ENCODE results near the gene SMDT1. TPM values are rescaled to one million over a fixed set of nuclear protein-coding genes. Genes with fewer than 3 reads are reported as not detected.

Gene SMDT1
- total RNA-seq, 1 donor from 2014 or later = 80.6 TPM

DNA sequence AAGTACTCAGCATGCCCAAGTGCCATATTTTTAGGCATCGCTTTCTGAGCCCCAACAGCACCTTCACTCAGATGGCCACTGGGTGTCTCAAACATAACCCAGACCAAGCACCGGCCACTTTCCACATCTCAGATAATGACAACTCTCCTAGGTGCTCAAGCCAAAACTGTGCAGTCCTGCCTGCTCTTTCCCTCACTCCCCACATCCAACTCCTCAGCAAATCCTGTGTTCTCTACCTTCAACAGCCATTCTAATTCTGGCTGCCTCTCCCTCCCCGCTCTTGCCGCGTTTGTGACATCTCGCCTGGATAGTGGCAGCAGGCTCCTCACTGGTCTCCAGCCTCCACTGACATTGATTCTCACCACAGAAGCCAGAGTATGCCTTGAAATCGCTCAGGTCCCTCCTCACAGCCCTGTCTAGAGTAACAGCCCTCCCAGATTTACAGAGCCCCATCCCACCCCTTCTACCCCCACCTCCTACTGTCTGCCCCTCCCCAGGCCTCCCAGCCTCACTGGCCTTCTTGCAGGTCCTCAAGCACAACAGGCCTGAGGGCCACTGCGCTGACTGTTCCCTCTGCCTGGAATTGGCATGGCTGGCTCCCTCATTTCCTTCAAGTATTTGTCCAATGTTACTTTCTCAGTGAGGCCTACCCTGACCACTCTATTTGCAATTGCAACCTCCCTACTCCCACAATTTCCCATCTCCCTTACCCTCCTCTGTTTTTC lies 6.7 kb upstream of the SMDT1 start:
- no peak for TF ChIP-seq CTCF (conservative IDR thresholded peaks at IDR 0.05)
- Mint-ChIP-seq H3K4me3 (peak overlapping the region; percentile 71), H3K27me3 (no peaks in the 10 kb centered on the region), H3K36me3 (no peaks in the 10 kb centered on the region), H3K9me3 (no peaks in the 10 kb centered on the region), H3K4me1 (ENCODE audit: unreplicated experiment) (peaks cover 27% of the 10 kb centered on the region), H3K27ac (peak overlapping the region; percentile 54)
- DNase-seq (ENCODE audit: extremely low spot score, unreplicated experiment) = no peak

DNA sequence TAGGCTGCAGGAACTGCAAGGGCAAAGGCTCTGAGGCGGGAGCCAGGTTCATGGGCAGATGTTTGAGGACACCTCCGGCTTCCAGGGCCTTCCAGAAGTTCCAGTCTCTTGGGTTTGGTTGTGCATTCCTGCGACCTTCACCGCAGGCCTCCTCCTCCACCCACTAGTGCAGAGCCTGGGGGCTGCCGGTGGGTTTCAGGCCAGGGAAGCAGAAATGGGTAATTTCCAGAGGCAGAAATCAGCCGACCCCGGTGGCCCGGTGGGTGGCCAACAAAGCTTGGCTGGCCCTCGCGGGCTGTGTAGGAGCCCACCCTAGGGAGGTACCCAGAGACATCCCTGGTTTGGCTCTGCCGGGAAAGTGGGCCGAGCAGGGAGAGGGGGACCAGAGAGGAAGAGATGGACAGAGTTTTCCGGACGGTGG lies 5.9 kb upstream of the SMDT1 start:
- H3K27ac Mint-ChIP-seq = peak overlapping the region; percentile 54
- no peaks in the 10 kb centered on the region for H3K9me3 Mint-ChIP-seq
- TF ChIP-seq CTCF (conservative IDR thresholded peaks at IDR 0.05) = no peak
- DNase-seq (ENCODE audit: extremely low spot score, unreplicated experiment) = no peak
- peak overlapping the region; percentile 71 for H3K4me3 Mint-ChIP-seq
- H3K4me1 Mint-ChIP-seq (ENCODE audit: unreplicated experiment) = peaks cover 28% of the 10 kb centered on the region
- H3K36me3 Mint-ChIP-seq = no peaks in the 10 kb centered on the region
- no peaks in the 10 kb centered on the region for H3K27me3 Mint-ChIP-seq

GRCh38 chr22:42074132-42074811 lies 5.2 kb upstream of the SMDT1 start, which contains the start of gene PHETA2:
TSS of gene PHETA2 (plus strand) at chr22:42074248. CDS start at chr22:42077294, 3,046 bp downstream.
- Mint-ChIP-seq H3K36me3 (no peaks in the 10 kb centered on the region), H3K27me3 (no peaks in the 10 kb centered on the region), H3K4me3 (peak within 1 kb of the TSS; percentile 71), H3K4me1 (ENCODE audit: unreplicated experiment) (peaks cover 31% of the 10 kb centered on the region), H3K27ac (peak within 1 kb of the TSS; percentile 89), H3K9me3 (no peaks in the 10 kb centered on the region)
- no peak for DNase-seq (ENCODE audit: extremely low spot score, unreplicated experiment)
- peak; percentile 56 for TF ChIP-seq CTCF (conservative IDR thresholded peaks at IDR 0.05)

DNA sequence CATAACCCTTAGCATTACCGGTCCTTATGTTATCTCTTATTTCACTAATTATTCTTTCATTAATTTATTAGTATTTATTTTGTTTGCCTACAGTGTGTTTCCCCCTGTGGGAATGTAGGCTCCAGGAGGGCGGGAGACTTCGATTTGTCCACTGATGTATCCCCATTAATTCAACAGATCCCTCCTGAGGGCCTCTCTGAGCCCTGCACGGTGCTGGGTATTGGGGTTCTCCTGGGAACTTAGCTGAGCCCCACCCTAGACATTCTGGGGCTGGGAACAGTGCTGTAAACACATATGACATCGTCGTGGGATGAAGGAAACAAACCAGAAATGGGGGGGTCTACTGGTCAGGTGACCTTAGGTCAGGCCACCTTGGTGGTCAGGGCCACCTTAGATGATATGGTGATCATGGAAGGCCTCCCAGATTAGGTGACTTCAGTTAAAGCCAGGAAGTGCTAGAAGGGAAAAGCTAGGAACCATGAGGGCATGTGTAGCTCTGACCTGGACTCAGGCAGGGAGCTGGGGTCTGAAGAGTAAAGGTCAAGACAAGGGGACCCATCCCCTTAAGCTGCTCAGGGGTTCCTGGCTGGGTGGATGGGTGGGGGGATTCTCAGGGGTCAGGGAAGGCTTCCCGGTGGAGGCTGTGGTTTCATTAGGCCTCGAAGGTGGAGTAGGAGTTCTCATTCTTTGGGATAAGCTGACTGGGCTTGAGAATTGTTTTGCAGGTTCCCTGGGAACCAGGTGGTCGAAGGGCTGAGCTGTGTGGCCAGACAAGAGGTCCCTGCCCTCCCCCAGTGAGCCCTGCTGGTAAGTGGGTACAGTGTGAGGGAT lies 4.4 kb upstream of the SMDT1 start:
- Mint-ChIP-seq H3K36me3 (no peaks in the 10 kb centered on the region), H3K9me3 (no peaks in the 10 kb centered on the region), H3K4me1 (ENCODE audit: unreplicated experiment) (peaks cover 33% of the 10 kb centered on the region), H3K27ac (peak overlapping the region; percentile 89), H3K4me3 (peak overlapping the region; percentile 64), H3K27me3 (no peaks in the 10 kb centered on the region)
- no peak for TF ChIP-seq CTCF (conservative IDR thresholded peaks at IDR 0.05)
- DNase-seq (ENCODE audit: extremely low spot score, unreplicated experiment) = no peak

GRCh38 chr22:42076764-42077485 lies 2.6 kb upstream of the SMDT1 start:
- H3K27me3 Mint-ChIP-seq = no peaks in the 10 kb centered on the region
- H3K4me1 Mint-ChIP-seq (ENCODE audit: unreplicated experiment) = peaks cover 27% of the 10 kb centered on the region
- DNase-seq (ENCODE audit: extremely low spot score, unreplicated experiment) = no peak

More at GRCh38 chr22:42076764-42077485, 2.6 kb upstream of the SMDT1 start:
- Mint-ChIP-seq H3K9me3 (no peaks in the 10 kb centered on the region), H3K36me3 (no peaks in the 10 kb centered on the region), H3K27ac (peak overlapping the region; percentile 31), H3K4me3 (no peak overlapping the region)
- TF ChIP-seq CTCF (conservative IDR thresholded peaks at IDR 0.05) = no peak

Data from type B pancreatic cell (in vitro differentiated cells).